Spleen (tissue), 7 donors: Measurements from ENCODE around the gene KRTAP1-5.

Experiments
- CTCF ChIP-seq, 11 experiments: fragments of 200-600 bp in 7 of 11; fragments of 450-650 bp in 4 of 11; sonication (generic) in 4 of 11; IDR thresholded peaks in 8 of 11; conservative IDR thresholded peaks in 3 of 11; 1 replicate in 7 of 11; 2 replicates in 4 of 11; pipeline versions ENCODE4 v1.4.0 to v1.8.0; 2016 to 2021; ENCODE audit warnings: antibody characterized with exemption in 11 of 11, inconsistent platforms in 4 of 11, mild to moderate bottlenecking in 1 of 11
- POLR2A ChIP-seq, 3 donors: fragments of 450-650 bp; IDR thresholded peaks; one replicate each; pipeline ENCODE4 v1.5.1; 2017; ENCODE audit warnings: antibody characterized with exemption in 3 of 3, mild to moderate bottlenecking in 1 of 3
- donor health status: DM: no; HTN: no; CAD: no; lungs with moderate emphysema.
- donor health status: DM: no; HTN: no; CAD: no.
- donor health status: DM: no; HTN: no; CAD: no.

GRCh38 chr17:41071606-41072360, 44.8 kb upstream of the KRTAP1-5 start:
- no peak for TF ChIP-seq CTCF (IDR thresholded peaks at IDR 0.05 in 8 of 11, conservative IDR thresholded peaks at IDR 0.05 in 3 of 11)
- TF ChIP-seq POLR2A (IDR thresholded peaks at IDR 0.05) = no peak
